Endothelial cell of umbilical vein (primary cell): ENCODE measurements around the gene CFAP100. TPM values are rescaled to one million over a fixed set of nuclear protein-coding genes. Genes with fewer than 3 reads are reported as not detected.

Source experiments
- BruUV-seq: library from RNA; stranded (reverse); fragments of 400-500 nt; replicated peaks from 2 replicates; lab custom pipeline; 2021; lab: Mats Ljungman, UMichigan
- CTCF ChIA-PET: fragments of 300-600, 350-600 bp; sonication (Branson Sonifier 250); formaldehyde crosslinking; loops from one replicate; lab custom pipeline; 2021; ENCODE audit warnings: antibody characterized with exemption, inconsistent platforms; lab: Charles Lee
- POLR2A ChIA-PET: fragments of 300-600, 350-600 bp; sonication (Branson Sonifier 250); formaldehyde crosslinking; loops from one replicate; lab custom pipeline; 2021; ENCODE audit warnings: antibody characterized with exemption, inconsistent platforms; lab: Charles Lee
- DNase-seq: peaks from one replicate; pipeline ENCODE4 v3.0.0-alpha.2; 2011; ENCODE audit warnings: low read depth, low spot score
- FAIRE-seq: peaks from 2 replicates; lab custom pipeline; 2011; peaks lifted over from hg19 to GRCh38; lab: Jason Lieb, UNC
- H2AFZ ChIP-seq: 2 replicates; pipeline ENCODE4 v1.6.0; 2012; ENCODE audit warnings: low read depth, low read length, control low read depth, inconsistent platforms
- H3K27ac ChIP-seq: 2 replicates; pipeline ENCODE4 v1.5.1; 2011; ENCODE audit warnings: low read depth, mild to moderate bottlenecking, control low read depth, low read length, moderate library complexity; ENCODE audit not compliant: insufficient read depth
- H3K27me3 ChIP-seq, 2 experiments: 2 replicates each; pipeline versions ENCODE4 v1.6.0 to v1.6.1; 2011; ENCODE audit warnings: low read length in 2 of 2, mixed read lengths in 1 of 2; ENCODE audit not compliant: control insufficient read depth in 2 of 2, insufficient read depth in 2 of 2
- H3K36me3 ChIP-seq, 2 experiments: 2 replicates in 1 of 2; 3 replicates in 1 of 2; pipeline ENCODE4 v1.5.1; 2011; ENCODE audit warnings: low read length in 2 of 2, mild to moderate bottlenecking in 1 of 2, moderate library complexity in 1 of 2; ENCODE audit not compliant: control insufficient read depth in 2 of 2, insufficient read depth in 2 of 2; ENCODE audit errors: extremely low read depth in 1 of 2
- H3K4me1 ChIP-seq: 3 replicates; pipeline ENCODE4 v1.5.1; 2011; ENCODE audit warnings: mild to moderate bottlenecking, low read length; ENCODE audit not compliant: control insufficient read depth, insufficient read depth; ENCODE audit errors: extremely low read depth
- H3K4me2 ChIP-seq: 2 replicates; pipeline ENCODE4 v1.6.1; 2011; ENCODE audit warnings: low read length, control low read depth, mixed read lengths; ENCODE audit not compliant: insufficient read depth
- H3K4me3 ChIP-seq, 3 experiments: fragments of 200-600 bp in 1 of 3; sonication (generic), shearing (Covaris generic) in 1 of 3; replicated peaks in 1 of 3; 2 replicates each; pipeline ENCODE4 v1.5.1; 2011 to 2016; ENCODE audit warnings: control low read depth in 3 of 3, low read length in 3 of 3, mild to moderate bottlenecking in 2 of 3, inconsistent platforms in 1 of 3, low read depth in 1 of 3, moderate library complexity in 1 of 3; ENCODE audit not compliant: insufficient read depth in 1 of 3
- H3K79me2 ChIP-seq: 2 replicates; pipeline ENCODE4 v1.6.0; 2012; ENCODE audit warnings: low read length, inconsistent platforms; ENCODE audit not compliant: control insufficient read depth, insufficient read depth
- H3K9ac ChIP-seq: replicated peaks from 2 replicates; pipeline ENCODE3; 2011; ENCODE audit warnings: low read length, control low read depth; ENCODE audit not compliant: insufficient read depth; ENCODE audit errors: extremely low read depth
- H3K9me1 ChIP-seq: replicated peaks from 3 replicates; pipeline ENCODE4 v1.6.0; 2011; ENCODE audit warnings: mild to moderate bottlenecking, low read length; ENCODE audit not compliant: control insufficient read depth, insufficient read depth; ENCODE audit errors: extremely low read depth
- H3K9me3 ChIP-seq: replicated peaks from 2 replicates; pipeline ENCODE4 v1.5.1; 2012; ENCODE audit warnings: low read length, inconsistent platforms; ENCODE audit not compliant: control insufficient read depth, insufficient read depth
- H4K20me1 ChIP-seq: replicated peaks from 2 replicates; pipeline ENCODE3; 2011; ENCODE audit warnings: mild to moderate bottlenecking, low read length; ENCODE audit not compliant: control insufficient read depth, insufficient read depth; ENCODE audit errors: extremely low read depth
- CTCF ChIP-seq, 2 donors: IDR thresholded peaks; 1 replicate in 1 of 2; 2 replicates in 1 of 2; pipeline ENCODE4 v1.5.1; 2011; ENCODE audit warnings: low read length in 2 of 2, mild to moderate bottlenecking in 2 of 2, moderate library complexity in 2 of 2, control low read depth in 1 of 2, inconsistent platforms in 1 of 2, low read depth in 1 of 2; ENCODE audit not compliant: insufficient read depth in 1 of 2; ENCODE audit errors: extremely low read depth in 1 of 2
- EZH2 ChIP-seq: IDR thresholded peaks from 2 replicates; pipeline ENCODE4 v1.6.1; 2012; ENCODE audit warnings: borderline replicate concordance, low read depth, mild to moderate bottlenecking, moderate library complexity, low read length, inconsistent platforms; ENCODE audit not compliant: severe bottlenecking
- FOS ChIP-seq: IDR thresholded peaks from 2 replicates; pipeline ENCODE4 v1.6.1; 2011; ENCODE audit warnings: mild to moderate bottlenecking, low read length, moderate library complexity, borderline replicate concordance; ENCODE audit not compliant: insufficient read depth
- GATA2 ChIP-seq: IDR thresholded peaks from 2 replicates; pipeline ENCODE4 v1.7.0; 2011; ENCODE audit warnings: low read depth, mild to moderate bottlenecking, moderate library complexity, mixed read lengths, low read length; ENCODE audit not compliant: insufficient read length, insufficient read depth
- JUN ChIP-seq: IDR thresholded peaks from 2 replicates; pipeline ENCODE4 v1.6.1; 2011; ENCODE audit warnings: borderline replicate concordance, low read depth; ENCODE audit not compliant: insufficient read length, insufficient read depth
- MAX ChIP-seq: IDR thresholded peaks from 2 replicates; pipeline ENCODE4 v1.6.1; 2011; ENCODE audit not compliant: insufficient read depth, insufficient read length
- MYC ChIP-seq: IDR thresholded peaks from one replicate; pipeline ENCODE4 v1.6.1; 2011; ENCODE audit warnings: mild to moderate bottlenecking, low read depth, low read length
- POLR2A ChIP-seq: IDR thresholded peaks from 2 replicates; pipeline ENCODE4 v1.6.1; 2012; ENCODE audit warnings: low read depth, mild to moderate bottlenecking, control low read depth, low read length
- POLR2AphosphoS5 ChIP-seq: IDR thresholded peaks from 2 replicates; pipeline ENCODE4 v1.6.1; 2012; ENCODE audit warnings: low read depth, mild to moderate bottlenecking, control low read depth, low read length, moderate library complexity; ENCODE audit not compliant: insufficient read depth
- dilution Hi-C: fragments of 300-500 bp; cut with MboI; formaldehyde crosslinking; loops from one replicate; pipeline ENCODE4 v1.15.0; 2019; ENCODE audit warnings: low sequenced_read_pairs; ENCODE audit not compliant: extremely low pct_ligation_motif_present
- intact Hi-C: fragments of 100-400 bp; cut with micrococcal nuclease; formaldehyde crosslinking; loops from one replicate; pipeline ENCODE4 v1.10.0; 2022
- polyA plus RNA-seq, 4 experiments: library from polyadenylated mRNA; depleted of rRNA in 3 of 4; stranded (reverse) in 3 of 4; unstranded in 1 of 4; fragments of >200 nt; gene quantifications; 2 replicates each; pipeline versions ENCODE4 v1.2.1 to v1.2.3, GENCODE V29; 2011 to 2012; ENCODE audit warnings: missing spikeins in 1 of 4
- total RNA-seq: library from RNA; stranded (reverse); gene quantifications from 2 replicates; pipeline ENCODE4 v1.2.3, GENCODE V29; 2021

Gene CFAP100
- total and polyA plus RNA-seq, 2 donors (not counting 3 experiments of a cell fraction or from before 2014, with no cell fraction given), result not detected

- Histone ChIP-seq H3K4me1 (peaks cover 15% of the 10 kb centered on the region), H3K79me2 (no peaks in the 10 kb centered on the region), H3K9ac (no peak overlapping the region), H3K9me1 (no peaks in the 10 kb centered on the region), H2AFZ (no peak overlapping the region), H3K36me3 (no peaks in the 10 kb centered on the region), H3K9me3 (no peaks in the 10 kb centered on the region), H4K20me1 (no peaks in the 10 kb centered on the region), H3K4me2 (no peak overlapping the region), H3K27ac (no peak overlapping the region), H3K27me3 (no peaks in the 10 kb centered on the region), H3K4me3 (no peak overlapping the region)
- CTCF ChIA-PET, result no interaction called here
- POLR2A ChIA-PET, result no interaction called here
- TF ChIP-seq POLR2AphosphoS5 (no peak), POLR2A (no peak), GATA2 (no peak), FOS (no peak), CTCF (IDR thresholded peaks at IDR 0.05; ENCODE audit: extremely low read depth in 1 of 2, insufficient read depth in 1 of 2, low read depth in 1 of 2, low read length in 2 of 2) (no peak), EZH2 (no peak), JUN (no peak), MAX (no peak), MYC (no peak)
- intact Hi-C loops, result no loop called here
- BruUV-seq, result no TSS peak
- no peak for DNase-seq
- no peak for FAIRE-seq
- dilution Hi-C loops, result no loop called here
Observed at GRCh38 chr3:126483321-126483761, 88.6 kb downstream of the CFAP100 start.
